HCT116 (cell line): Measurements from ENCODE around the gene TRAPPC14.

ENCODE experiments used
- EZH2 ChIP-seq: fragments of 200-600 bp; sonication (generic); IDR thresholded peaks from 2 replicates; pipeline ENCODE4 v1.6.1; 2017; ENCODE audit warnings: antibody characterized with exemption, mixed run types
- JUND ChIP-seq: IDR thresholded peaks from 2 replicates; pipeline ENCODE4 v1.6.1; 2012
- MAX ChIP-seq: IDR thresholded peaks from 2 replicates; pipeline ENCODE4 v1.6.1; 2012
- POLR2A ChIP-seq: IDR thresholded peaks from 2 replicates; pipeline ENCODE4 v1.7.0; 2011; ENCODE audit warnings: borderline replicate concordance; ENCODE audit not compliant: insufficient read depth, insufficient read length; ENCODE audit errors: extremely low read depth
- POLR2AphosphoS5 ChIP-seq: IDR thresholded peaks from 2 replicates; pipeline ENCODE4 v1.6.1; 2011; ENCODE audit warnings: mild to moderate bottlenecking, low read depth, low read length, moderate library complexity
- RAD21 ChIP-seq: IDR thresholded peaks from 2 replicates; pipeline ENCODE4 v1.6.1; 2012; ENCODE audit warnings: low read depth, mild to moderate bottlenecking
- SP1 ChIP-seq: IDR thresholded peaks from 2 replicates; pipeline ENCODE4 v1.6.1; 2012; ENCODE audit warnings: low read depth
- YY1 ChIP-seq: IDR thresholded peaks from 2 replicates; pipeline ENCODE4 v1.6.1; 2011; ENCODE audit warnings: low read length, low read depth, moderate library complexity, mild to moderate bottlenecking; ENCODE audit not compliant: insufficient replicate concordance; ENCODE audit errors: extremely low read depth
- ZFX ChIP-seq: fragments of 450-650 bp; IDR thresholded peaks from 2 replicates; pipeline ENCODE4 v1.6.1; 2017
- TF ChIP-seq, protein P1 (sequence below), 3 experiments: fragments of 200-600 bp in 1 of 3; sonication (generic) in 1 of 3; IDR thresholded peaks in 2 of 3; conservative IDR thresholded peaks in 1 of 3; 2 replicates each; pipeline ENCODE4 v1.5.1; 2012 to 2017; ENCODE audit warnings: low read depth in 2 of 3, low read length in 2 of 3, antibody characterized with exemption in 1 of 3, borderline replicate concordance in 1 of 3, control low read depth in 1 of 3, mild to moderate bottlenecking in 1 of 3, mixed read lengths in 1 of 3, mixed run types in 1 of 3, moderate library complexity in 1 of 3; ENCODE audit not compliant: insufficient read depth in 1 of 3

- TF ChIP-seq POLR2AphosphoS5 (no peak), POLR2A (no peak), ZFX (no peak), JUND (no peak), YY1 (no peak), RAD21 (no peak), MAX (no peak), EZH2 (no peak), SP1 (no peak)
- TF ChIP-seq, protein P1, sequence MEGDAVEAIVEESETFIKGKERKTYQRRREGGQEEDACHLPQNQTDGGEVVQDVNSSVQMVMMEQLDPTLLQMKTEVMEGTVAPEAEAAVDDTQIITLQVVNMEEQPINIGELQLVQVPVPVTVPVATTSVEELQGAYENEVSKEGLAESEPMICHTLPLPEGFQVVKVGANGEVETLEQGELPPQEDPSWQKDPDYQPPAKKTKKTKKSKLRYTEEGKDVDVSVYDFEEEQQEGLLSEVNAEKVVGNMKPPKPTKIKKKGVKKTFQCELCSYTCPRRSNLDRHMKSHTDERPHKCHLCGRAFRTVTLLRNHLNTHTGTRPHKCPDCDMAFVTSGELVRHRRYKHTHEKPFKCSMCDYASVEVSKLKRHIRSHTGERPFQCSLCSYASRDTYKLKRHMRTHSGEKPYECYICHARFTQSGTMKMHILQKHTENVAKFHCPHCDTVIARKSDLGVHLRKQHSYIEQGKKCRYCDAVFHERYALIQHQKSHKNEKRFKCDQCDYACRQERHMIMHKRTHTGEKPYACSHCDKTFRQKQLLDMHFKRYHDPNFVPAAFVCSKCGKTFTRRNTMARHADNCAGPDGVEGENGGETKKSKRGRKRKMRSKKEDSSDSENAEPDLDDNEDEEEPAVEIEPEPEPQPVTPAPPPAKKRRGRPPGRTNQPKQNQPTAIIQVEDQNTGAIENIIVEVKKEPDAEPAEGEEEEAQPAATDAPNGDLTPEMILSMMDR (IDR thresholded peaks at IDR 0.05 in 2 of 3, conservative IDR thresholded peaks at IDR 0.05 in 1 of 3; ENCODE audit: borderline replicate concordance in 1 of 3, insufficient read depth in 1 of 3, low read depth in 2 of 3, low read length in 2 of 3) = no peak
Measured at GRCh38 chr7:100175296-100175935, 16.9 kb upstream of the TRAPPC14 start.
